ENCODE results near the gene APBA1.

DNA sequence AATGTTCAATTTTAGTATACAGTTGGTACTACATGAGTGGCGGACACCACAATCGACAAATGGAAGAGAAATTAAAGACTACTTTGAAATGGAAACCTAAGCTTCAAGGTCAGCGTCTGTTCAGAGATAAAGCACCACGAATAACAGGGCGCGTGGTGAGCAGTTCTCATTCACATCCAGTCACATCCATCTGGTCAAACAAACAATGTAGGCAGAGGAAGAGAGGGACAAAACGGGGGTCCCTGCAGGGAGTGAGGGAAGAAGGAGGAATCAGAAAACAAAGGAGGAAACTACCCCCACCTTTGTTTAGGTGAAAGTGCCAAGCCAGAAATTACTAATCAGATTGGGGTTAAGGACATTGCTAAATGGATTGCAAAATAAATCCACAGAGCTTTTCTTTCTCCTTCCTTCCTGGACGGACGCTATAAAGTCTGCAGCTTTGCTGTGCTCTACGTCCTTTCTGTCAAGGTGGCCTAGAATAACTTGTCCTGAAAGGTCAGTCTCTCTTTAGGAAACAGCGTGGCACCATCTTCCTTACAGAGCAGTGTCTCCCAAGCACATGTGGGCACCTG lies 208.6 kb downstream of the APBA1 start:
- TF ChIP-seq, protein P1, sequence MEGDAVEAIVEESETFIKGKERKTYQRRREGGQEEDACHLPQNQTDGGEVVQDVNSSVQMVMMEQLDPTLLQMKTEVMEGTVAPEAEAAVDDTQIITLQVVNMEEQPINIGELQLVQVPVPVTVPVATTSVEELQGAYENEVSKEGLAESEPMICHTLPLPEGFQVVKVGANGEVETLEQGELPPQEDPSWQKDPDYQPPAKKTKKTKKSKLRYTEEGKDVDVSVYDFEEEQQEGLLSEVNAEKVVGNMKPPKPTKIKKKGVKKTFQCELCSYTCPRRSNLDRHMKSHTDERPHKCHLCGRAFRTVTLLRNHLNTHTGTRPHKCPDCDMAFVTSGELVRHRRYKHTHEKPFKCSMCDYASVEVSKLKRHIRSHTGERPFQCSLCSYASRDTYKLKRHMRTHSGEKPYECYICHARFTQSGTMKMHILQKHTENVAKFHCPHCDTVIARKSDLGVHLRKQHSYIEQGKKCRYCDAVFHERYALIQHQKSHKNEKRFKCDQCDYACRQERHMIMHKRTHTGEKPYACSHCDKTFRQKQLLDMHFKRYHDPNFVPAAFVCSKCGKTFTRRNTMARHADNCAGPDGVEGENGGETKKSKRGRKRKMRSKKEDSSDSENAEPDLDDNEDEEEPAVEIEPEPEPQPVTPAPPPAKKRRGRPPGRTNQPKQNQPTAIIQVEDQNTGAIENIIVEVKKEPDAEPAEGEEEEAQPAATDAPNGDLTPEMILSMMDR (IDR thresholded peaks at IDR 0.05): no peak
- no peak for TF ChIP-seq POLR2AphosphoS5 (IDR thresholded peaks at IDR 0.05)
- TF ChIP-seq POLR2A (IDR thresholded peaks at IDR 0.05; ENCODE audit: low read depth): no peak

Measured in esophagus muscularis mucosa (tissue), 3 donors.